Fibroblast of pulmonary artery (primary cell): Measurements from ENCODE around the gene USP24.
A peak's percentile ranks its signal among the peaks of the same experiment; 100 is the strongest.

ENCODE experiments used
- DNase-seq: peaks from one replicate; pipeline ENCODE4 v3.0.0-alpha.2; 2010; ENCODE audit warnings: low read depth
- H3K4me3 ChIP-seq: replicated peaks from 2 replicates; pipeline ENCODE4 v1.5.1; 2011; ENCODE audit warnings: low read depth, mild to moderate bottlenecking, control low read depth, low read length, moderate library complexity
- CTCF ChIP-seq: IDR thresholded peaks from 2 replicates; pipeline ENCODE4 v1.5.1; 2011; ENCODE audit warnings: mild to moderate bottlenecking, control low read depth, low read length, inconsistent platforms; ENCODE audit errors: missing control alignments

The USP24 gene

DNA sequence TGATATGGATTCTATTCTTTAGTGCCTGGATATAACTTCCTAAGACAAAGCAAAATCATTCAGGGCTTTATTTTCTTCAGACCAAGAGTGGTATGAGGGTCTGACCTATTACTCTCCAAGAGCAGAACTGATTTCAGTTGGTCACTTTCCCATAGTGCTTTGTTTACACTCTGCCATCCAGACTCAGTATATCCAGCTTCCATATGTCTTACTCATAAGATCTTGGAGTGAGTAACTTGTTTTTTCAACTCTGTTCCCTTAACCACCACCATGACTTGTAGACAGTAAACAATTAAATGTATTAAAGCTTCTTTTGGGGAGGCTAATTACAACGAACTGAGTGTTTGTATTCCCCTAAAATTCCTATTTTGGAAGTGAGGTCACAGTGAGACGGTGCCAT is 83.4 kb downstream of the USP24 start:
- peak; percentile 21 for DNase-seq
- no peak overlapping the region for H3K4me3 ChIP-seq
- no peak for TF ChIP-seq CTCF

- DNase-seq, result no peak
- no peak overlapping the region for H3K4me3 ChIP-seq
- no peak for TF ChIP-seq CTCF
Observed at GRCh38 chr1:55131218-55131617, 83.9 kb downstream of the USP24 start.

DNA sequence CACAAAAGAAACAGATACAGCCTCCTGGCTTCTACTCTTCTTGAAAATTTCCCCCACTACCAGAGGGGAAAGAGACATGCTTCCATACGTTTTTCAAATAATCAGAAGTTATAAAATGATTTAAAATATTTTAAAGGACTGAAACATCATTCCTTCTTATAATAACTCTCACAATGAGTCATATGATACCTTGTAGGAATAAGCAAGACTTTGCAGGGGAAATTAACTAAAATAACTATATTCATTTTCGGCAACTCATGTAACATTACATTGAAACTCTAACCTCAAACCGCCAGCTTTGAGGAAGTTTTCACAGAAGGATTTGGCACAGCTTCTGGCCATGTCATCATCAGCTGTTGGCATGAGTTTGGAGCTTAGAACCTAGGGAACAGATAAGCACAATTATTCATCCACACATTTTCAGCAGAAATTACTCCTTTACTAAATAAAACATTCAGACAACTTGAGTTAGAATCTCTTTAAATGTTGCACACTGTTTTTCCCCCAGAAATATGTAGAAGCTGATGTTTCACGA is 85.9 kb downstream of the USP24 start:
- H3K4me3 ChIP-seq, result no peak overlapping the region
- TF ChIP-seq CTCF, result no peak
- peak; percentile 89 for DNase-seq

DNA sequence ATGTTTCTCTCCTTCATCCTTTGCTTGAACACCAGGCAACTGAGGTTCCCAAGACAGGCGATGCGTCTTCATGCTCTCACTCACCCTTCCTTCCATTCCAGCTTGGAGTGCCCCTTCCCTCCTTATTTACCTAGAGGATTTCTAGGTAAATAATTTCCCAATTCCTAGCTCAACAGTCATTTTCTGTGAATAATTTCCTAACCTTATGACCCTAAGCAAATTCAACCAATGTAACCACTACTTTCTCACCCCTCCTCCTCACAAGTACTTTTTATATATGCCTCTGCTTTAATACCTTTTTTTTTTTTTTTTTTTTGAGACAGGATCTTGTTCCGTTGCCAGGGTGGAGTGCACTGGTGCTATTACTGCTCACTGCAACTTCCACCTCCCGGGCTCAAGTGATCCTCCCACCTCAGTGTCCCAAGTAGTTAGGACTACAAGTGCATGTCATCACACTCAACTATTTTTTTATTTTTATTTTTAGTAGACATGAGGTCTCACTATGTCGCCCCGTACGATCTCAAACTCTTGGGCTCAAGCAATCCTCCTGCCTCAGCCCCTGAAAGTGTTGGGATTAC is 86.7 kb downstream of the USP24 start:
- H3K4me3 ChIP-seq, result no peak overlapping the region
- no peak for TF ChIP-seq CTCF
- no peak for DNase-seq

DNA sequence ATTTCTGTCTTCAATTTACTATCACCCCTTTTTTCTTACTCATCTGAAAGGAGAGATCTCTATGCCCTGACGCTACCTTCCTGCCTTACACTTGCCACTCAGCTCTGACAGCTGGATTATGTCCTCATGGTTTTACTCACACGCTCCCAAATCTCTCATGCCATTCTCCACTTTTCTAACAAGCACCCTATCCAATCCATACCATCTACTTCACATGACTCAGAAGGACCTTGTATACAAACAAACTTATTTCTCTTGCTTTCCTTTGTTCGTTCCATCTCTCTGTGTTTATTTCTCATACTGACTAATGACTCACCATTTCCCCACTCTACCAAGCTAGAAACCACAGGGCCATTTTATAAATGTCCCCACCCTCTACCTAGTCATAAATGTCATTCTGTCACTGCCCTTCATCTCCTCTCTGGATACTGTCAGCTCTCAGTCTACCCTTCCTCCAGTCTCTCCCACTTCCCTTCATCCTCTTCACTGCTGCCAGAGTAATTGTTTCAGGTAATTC is 87.3 kb downstream of the USP24 start:
- TF ChIP-seq CTCF, result no peak
- no peak overlapping the region for H3K4me3 ChIP-seq
- peak; percentile 43 for DNase-seq

DNA sequence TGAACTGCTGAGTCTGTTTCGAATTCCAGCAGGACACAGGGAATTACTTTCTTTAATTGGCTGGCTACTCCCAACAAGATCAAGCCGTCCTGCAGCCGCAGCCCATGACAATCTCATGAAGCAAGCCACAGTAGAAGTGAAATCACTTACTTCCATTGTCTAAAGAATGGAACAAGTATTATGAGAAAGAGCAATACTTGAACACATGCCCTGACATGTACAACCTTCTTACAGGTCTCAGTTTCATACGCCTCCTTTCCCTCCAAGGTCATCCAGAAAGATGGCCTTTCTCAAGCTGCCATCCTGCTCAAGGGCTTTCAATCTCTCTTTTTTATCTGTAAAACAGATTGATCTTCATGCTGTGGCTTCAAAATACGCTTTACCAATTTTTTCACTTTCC is 90.7 kb downstream of the USP24 start:
- no peak for DNase-seq
- no peak for TF ChIP-seq CTCF
- H3K4me3 ChIP-seq, result no peak overlapping the region

- no peak for DNase-seq
- no peak overlapping the region for H3K4me3 ChIP-seq
- TF ChIP-seq CTCF, result no peak
Observed at GRCh38 chr1:55120538-55120937, 94.6 kb downstream of the USP24 start.
